ENCODE measurements around the gene LEFTY2.

LEFTY2 gene

GRCh38 chr1:225923381-225923691 lies 17.7 kb downstream of the LEFTY2 start:
- Histone ChIP-seq H3K4me3 (ENCODE audit: insufficient read depth, low read length, poor library complexity, severe bottlenecking) (peak overlapping the region; percentile 99), H3K9me2 (replicated peaks; ENCODE audit: insufficient read depth, low read length) (no peaks in the 10 kb centered on the region), H3K79me2 (ENCODE audit: insufficient read depth, low read length) (peaks cover 18% of the 10 kb centered on the region), H3K9ac (ENCODE audit: low read length) (peak overlapping the region; percentile 100), H3F3A (ENCODE audit: insufficient read depth) (peaks cover 8% of the 10 kb centered on the region; the same call in 1 of the 2 replicates), H3K9me3 (ENCODE audit: insufficient read depth, low read length) (no peaks in the 10 kb centered on the region), H3K36me3 (ENCODE audit: low read length) (0 out of 2 replicates have a peak, but pooled peaks cover 5% of the 10 kb centered on the region), H3K4me2 (ENCODE audit: low read depth, low read length, poor library complexity, severe bottlenecking) (peak overlapping the region; percentile 78), H3K27me3 (ENCODE audit: low read length) (no peaks in the 10 kb centered on the region), H3K27ac (ENCODE audit: low read depth, low read length) (peak overlapping the region; percentile 83), H2AFZ (ENCODE audit: low read depth, low read length, severe bottlenecking) (no peak overlapping the region), H4K20me1 (ENCODE audit: low read depth, low read length) (no peaks in the 10 kb centered on the region)
- no peak for TF ChIP-seq EZH2phosphoT487 (conservative IDR thresholded peaks at IDR 0.05; ENCODE audit: low read length)
- TF ChIP-seq, protein P1, sequence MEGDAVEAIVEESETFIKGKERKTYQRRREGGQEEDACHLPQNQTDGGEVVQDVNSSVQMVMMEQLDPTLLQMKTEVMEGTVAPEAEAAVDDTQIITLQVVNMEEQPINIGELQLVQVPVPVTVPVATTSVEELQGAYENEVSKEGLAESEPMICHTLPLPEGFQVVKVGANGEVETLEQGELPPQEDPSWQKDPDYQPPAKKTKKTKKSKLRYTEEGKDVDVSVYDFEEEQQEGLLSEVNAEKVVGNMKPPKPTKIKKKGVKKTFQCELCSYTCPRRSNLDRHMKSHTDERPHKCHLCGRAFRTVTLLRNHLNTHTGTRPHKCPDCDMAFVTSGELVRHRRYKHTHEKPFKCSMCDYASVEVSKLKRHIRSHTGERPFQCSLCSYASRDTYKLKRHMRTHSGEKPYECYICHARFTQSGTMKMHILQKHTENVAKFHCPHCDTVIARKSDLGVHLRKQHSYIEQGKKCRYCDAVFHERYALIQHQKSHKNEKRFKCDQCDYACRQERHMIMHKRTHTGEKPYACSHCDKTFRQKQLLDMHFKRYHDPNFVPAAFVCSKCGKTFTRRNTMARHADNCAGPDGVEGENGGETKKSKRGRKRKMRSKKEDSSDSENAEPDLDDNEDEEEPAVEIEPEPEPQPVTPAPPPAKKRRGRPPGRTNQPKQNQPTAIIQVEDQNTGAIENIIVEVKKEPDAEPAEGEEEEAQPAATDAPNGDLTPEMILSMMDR (IDR thresholded peaks at IDR 0.05; ENCODE audit: insufficient read depth, low read length, poor library complexity, severe bottlenecking), result no peak

- peak overlapping the region; percentile 100; the same call in 1 of the 2 replicates for H3K9ac ChIP-seq (ENCODE audit: low read length)
- TF ChIP-seq EZH2phosphoT487 (conservative IDR thresholded peaks at IDR 0.05; ENCODE audit: low read length), result no peak
- TF ChIP-seq, protein P1 (IDR thresholded peaks at IDR 0.05; ENCODE audit: insufficient read depth, low read length, poor library complexity, severe bottlenecking), result no peak
- H3K9me3 ChIP-seq (ENCODE audit: insufficient read depth, low read length), result no peaks in the 10 kb centered on the region
- peak overlapping the region; percentile 78 for H3K4me2 ChIP-seq (ENCODE audit: low read depth, low read length, poor library complexity, severe bottlenecking)
- H3K4me3 ChIP-seq (ENCODE audit: insufficient read depth, low read length, poor library complexity, severe bottlenecking), result no peak overlapping the region
- H3K27me3 ChIP-seq (ENCODE audit: low read length), result no peaks in the 10 kb centered on the region
- H3F3A ChIP-seq (ENCODE audit: insufficient read depth), result peaks cover 12% of the 10 kb centered on the region; the same call in 1 of the 2 replicates
- no peak overlapping the region for H3K27ac ChIP-seq (ENCODE audit: low read depth, low read length)
- H3K36me3 ChIP-seq (ENCODE audit: low read length), result 0 out of 2 replicates have a peak, but pooled peaks cover 5% of the 10 kb centered on the region
- no peaks in the 10 kb centered on the region for H3K9me2 ChIP-seq (replicated peaks; ENCODE audit: insufficient read depth, low read length)
- H4K20me1 ChIP-seq (ENCODE audit: low read depth, low read length), result no peaks in the 10 kb centered on the region
- no peak overlapping the region for H2AFZ ChIP-seq (ENCODE audit: low read depth, low read length, severe bottlenecking)
- peaks cover 18% of the 10 kb centered on the region for H3K79me2 ChIP-seq (ENCODE audit: insufficient read depth, low read length)
These were observed 19.0 kb downstream of the LEFTY2 start for GRCh38 chr1:225921734-225922709.

DNA sequence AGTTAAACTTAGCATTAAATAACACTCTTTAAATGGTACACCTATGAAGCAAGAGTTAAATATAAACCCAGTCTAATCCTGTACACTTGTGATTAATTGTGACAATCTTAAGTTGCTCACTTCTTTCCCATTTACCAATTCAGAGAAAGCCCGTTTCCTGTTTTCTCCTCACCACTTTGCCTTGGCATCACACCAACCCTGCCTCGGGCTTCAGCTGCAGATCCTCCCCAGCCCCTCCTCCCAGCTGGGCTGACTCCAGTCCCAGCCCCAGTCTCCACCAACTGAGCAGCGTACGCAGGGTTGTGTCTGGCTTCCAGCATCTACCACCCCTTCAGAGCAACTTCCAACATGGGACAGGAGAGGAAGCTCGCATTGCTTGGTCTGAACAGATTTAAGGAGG lies 21.1 kb downstream of the LEFTY2 start:
- H3K9me3 ChIP-seq (ENCODE audit: insufficient read depth, low read length), result no peaks in the 10 kb centered on the region
- H3K79me2 ChIP-seq (ENCODE audit: insufficient read depth, low read length), result peaks cover 18% of the 10 kb centered on the region
- H3K4me3 ChIP-seq (ENCODE audit: insufficient read depth, low read length, poor library complexity, severe bottlenecking), result no peak overlapping the region
- no peaks in the 10 kb centered on the region for H3K27me3 ChIP-seq (ENCODE audit: low read length)
- H3K27ac ChIP-seq (ENCODE audit: low read depth, low read length), result no peak overlapping the region
- no peak overlapping the region for H3K4me2 ChIP-seq (ENCODE audit: low read depth, low read length, poor library complexity, severe bottlenecking)
- H3K36me3 ChIP-seq (ENCODE audit: low read length), result 0 out of 2 replicates have a peak, but pooled peaks cover 5% of the 10 kb centered on the region
- H2AFZ ChIP-seq (ENCODE audit: low read depth, low read length, severe bottlenecking), result no peak overlapping the region
- H3K9me2 ChIP-seq (replicated peaks; ENCODE audit: insufficient read depth, low read length), result no peaks in the 10 kb centered on the region
- peaks cover 6% of the 10 kb centered on the region; the same call in 1 of the 2 replicates for H3F3A ChIP-seq (ENCODE audit: insufficient read depth)
- no peaks in the 10 kb centered on the region for H4K20me1 ChIP-seq (ENCODE audit: low read depth, low read length)
- no peak for TF ChIP-seq EZH2phosphoT487 (conservative IDR thresholded peaks at IDR 0.05; ENCODE audit: low read length)
- TF ChIP-seq, protein P1 (IDR thresholded peaks at IDR 0.05; ENCODE audit: insufficient read depth, low read length, poor library complexity, severe bottlenecking), result no peak
- no peak overlapping the region for H3K9ac ChIP-seq (ENCODE audit: low read length)

All from SU-DHL-6 (cell line).